ENCODE data around the gene HTR3E. TPM values are rescaled to one million over a fixed set of nuclear protein-coding genes. Genes with fewer than 3 reads are reported as not detected.

HTR3E gene
- total and polyA plus RNA-seq, 2 of the 13 experiments (the other 11 are each of a cell fraction or from before 2014, with no cell fraction given): not detected

DNA sequence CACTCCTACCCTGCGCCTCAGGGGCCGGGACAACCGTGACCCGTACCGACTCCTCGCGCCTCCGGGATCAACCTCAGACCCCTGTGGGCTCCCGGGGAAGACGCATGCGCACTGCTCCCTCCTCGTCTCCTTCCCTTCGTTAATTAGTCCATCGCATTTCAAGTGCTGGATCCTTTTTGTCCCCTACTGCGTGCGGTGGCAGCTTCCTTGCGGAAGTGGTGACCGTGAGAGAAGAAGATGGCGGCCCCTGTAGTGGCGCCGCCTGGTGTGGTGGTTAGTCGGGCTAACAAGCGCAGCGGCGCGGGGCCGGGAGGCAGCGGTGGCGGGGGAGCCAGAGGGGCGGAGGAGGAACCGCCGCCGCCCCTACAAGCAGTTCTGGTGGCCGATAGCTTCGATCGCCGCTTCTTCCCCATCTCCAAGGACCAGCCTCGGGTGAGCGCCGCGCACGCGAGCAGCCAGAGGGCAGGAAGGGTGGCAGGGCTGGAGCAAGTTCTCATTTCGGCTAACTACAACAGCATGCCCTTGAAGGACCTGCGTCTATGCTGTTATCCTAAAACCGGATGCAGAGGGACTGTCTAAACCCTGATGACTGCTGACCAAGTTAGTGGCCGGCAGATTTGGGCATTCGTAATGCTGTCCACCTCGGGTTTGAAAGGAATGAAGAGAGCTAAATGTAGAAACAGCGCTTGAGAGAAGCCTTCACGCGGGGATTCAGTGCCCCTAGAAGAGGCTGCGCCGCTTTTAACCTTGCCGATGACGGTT lies 38.5 kb downstream of the HTR3E start, which contains the start of gene EIF2B5 (continued):
- TF ChIP-seq ZSCAN29 (CRISPR knock-in tag; conservative IDR thresholded peaks at IDR 0.05) (peak; percentile 60; the same call in 1 of the 2 replicates), HOXA7 (CRISPR knock-in tag; IDR thresholded peaks at IDR 0.05) (no peak), NFYB (CRISPR knock-in tag; IDR thresholded peaks at IDR 0.05) (peak; percentile 26), ELF1 (CRISPR knock-in tag; IDR thresholded peaks at IDR 0.05) (peak; percentile 100), BCL6 (CRISPR knock-in tag; IDR thresholded peaks at IDR 0.05) (peak; percentile 36; the same call in 1 of the 2 replicates), RFX1 (IDR thresholded peaks at IDR 0.05) (no peak), SYNCRIP (IDR thresholded peaks at IDR 0.05; ENCODE audit: insufficient read depth, low read depth, low read length) (no peak), ZNF841 (CRISPR knock-in tag; IDR thresholded peaks at IDR 0.05; ENCODE audit: borderline replicate concordance) (no peak), FOXK2 (IDR thresholded peaks at IDR 0.05) (no peak), GATA4 (IDR thresholded peaks at IDR 0.05; ENCODE audit: borderline replicate concordance, low read depth) (peak; percentile 58; the same call in 1 of the 2 replicates), STAG1 (CRISPR knock-in tag; IDR thresholded peaks at IDR 0.05) (no peak), NRL (CRISPR knock-in tag; IDR thresholded peaks at IDR 0.05; ENCODE audit: borderline replicate concordance) (peak; percentile 68), ZNF296 (CRISPR knock-in tag; conservative IDR thresholded peaks at IDR 0.05) (no peak), ZNF589 (CRISPR knock-in tag; conservative IDR thresholded peaks at IDR 0.05) (0 out of 2 replicates have a peak, but pooled peaks have one; percentile 54), ZSCAN30 (CRISPR knock-in tag; IDR thresholded peaks at IDR 0.05) (no peak), ZC3H4 (CRISPR knock-in tag; IDR thresholded peaks at IDR 0.05; ENCODE audit: borderline replicate concordance) (peak; percentile 24; the same call in 1 of the 2 replicates), MEF2D (CRISPR knock-in tag; IDR thresholded peaks at IDR 0.05) (peak; percentile 13; the same call in 1 of the 2 replicates), KAT2B (IDR thresholded peaks at IDR 0.05; ENCODE audit: borderline replicate concordance, low read depth, low read length) (no peak), ZMYM3 (CRISPR knock-in tag; IDR thresholded peaks at IDR 0.05) (peak; percentile 70), SOX5 (CRISPR knock-in tag; IDR thresholded peaks at IDR 0.05; ENCODE audit: borderline replicate concordance) (peak; percentile 40; the same call in 1 of the 2 replicates), ZNF546 (CRISPR knock-in tag; conservative IDR thresholded peaks at IDR 0.05) (0 out of 2 replicates have a peak, but pooled peaks have one; percentile 56), ZFP36 (IDR thresholded peaks at IDR 0.05; ENCODE audit: borderline replicate concordance, low read depth, low read length, partially characterized antibody) (no peak), ASH2L (IDR thresholded peaks at IDR 0.05; ENCODE audit: insufficient read length, low read depth, low read length) (peak; percentile 97), HMGA1 (CRISPR knock-in tag; conservative IDR thresholded peaks at IDR 0.05) (no peak), NR1H2 (CRISPR knock-in tag; IDR thresholded peaks at IDR 0.05; ENCODE audit: borderline replicate concordance, low read depth) (no peak)
- TF ChIP-seq, protein P1, sequence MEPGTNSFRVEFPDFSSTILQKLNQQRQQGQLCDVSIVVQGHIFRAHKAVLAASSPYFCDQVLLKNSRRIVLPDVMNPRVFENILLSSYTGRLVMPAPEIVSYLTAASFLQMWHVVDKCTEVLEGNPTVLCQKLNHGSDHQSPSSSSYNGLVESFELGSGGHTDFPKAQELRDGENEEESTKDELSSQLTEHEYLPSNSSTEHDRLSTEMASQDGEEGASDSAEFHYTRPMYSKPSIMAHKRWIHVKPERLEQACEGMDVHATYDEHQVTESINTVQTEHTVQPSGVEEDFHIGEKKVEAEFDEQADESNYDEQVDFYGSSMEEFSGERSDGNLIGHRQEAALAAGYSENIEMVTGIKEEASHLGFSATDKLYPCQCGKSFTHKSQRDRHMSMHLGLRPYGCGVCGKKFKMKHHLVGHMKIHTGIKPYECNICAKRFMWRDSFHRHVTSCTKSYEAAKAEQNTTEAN (CRISPR knock-in tag; conservative IDR thresholded peaks at IDR 0.05): peak; percentile 54
- TF ChIP-seq, protein P2, sequence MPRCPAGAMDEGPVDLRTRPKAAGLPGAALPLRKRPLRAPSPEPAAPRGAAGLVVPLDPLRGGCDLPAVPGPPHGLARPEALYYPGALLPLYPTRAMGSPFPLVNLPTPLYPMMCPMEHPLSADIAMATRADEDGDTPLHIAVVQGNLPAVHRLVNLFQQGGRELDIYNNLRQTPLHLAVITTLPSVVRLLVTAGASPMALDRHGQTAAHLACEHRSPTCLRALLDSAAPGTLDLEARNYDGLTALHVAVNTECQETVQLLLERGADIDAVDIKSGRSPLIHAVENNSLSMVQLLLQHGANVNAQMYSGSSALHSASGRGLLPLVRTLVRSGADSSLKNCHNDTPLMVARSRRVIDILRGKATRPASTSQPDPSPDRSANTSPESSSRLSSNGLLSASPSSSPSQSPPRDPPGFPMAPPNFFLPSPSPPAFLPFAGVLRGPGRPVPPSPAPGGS (CRISPR knock-in tag; IDR thresholded peaks at IDR 0.05): 0 out of 2 replicates have a peak, but pooled peaks have one; percentile 48
- TF ChIP-seq, protein P3, sequence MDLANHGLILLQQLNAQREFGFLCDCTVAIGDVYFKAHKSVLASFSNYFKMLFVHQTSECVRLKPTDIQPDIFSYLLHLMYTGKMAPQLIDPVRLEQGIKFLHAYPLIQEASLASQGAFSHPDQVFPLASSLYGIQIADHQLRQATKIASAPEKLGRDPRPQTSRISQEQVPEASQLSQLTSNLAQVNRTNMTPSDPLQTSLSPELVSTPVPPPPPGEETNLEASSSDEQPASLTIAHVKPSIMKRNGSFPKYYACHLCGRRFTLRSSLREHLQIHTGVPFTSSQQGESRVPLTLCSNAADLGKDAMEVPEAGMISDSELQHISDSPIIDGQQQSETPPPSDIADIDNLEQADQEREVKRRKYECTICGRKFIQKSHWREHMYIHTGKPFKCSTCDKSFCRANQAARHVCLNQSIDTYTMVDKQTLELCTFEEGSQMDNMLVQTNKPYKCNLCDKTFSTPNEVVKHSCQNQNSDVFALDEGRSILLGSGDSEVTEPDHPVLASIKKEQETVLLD (CRISPR knock-in tag; IDR thresholded peaks at IDR 0.05; ENCODE audit: low read depth): 0 out of 2 replicates have a peak, but pooled peaks have one; percentile 42

Measured in HepG2 (cell line).